HEK293 (cell line): ENCODE measurements around the gene ANKRD33B.
A peak's percentile ranks its signal among the peaks of the same experiment; 100 is the strongest.

Source experiments
- FEZF1 ChIP-seq: fragments of 450-650 bp; formaldehyde crosslinking; IDR thresholded peaks from 2 replicates; pipeline ENCODE4 v1.5.1; 2016; ENCODE audit warnings: missing biosample characterization, missing genetic modification characterization
- GLIS1 ChIP-seq: fragments of 450-650 bp; formaldehyde crosslinking; IDR thresholded peaks from 2 replicates; pipeline ENCODE4 v1.5.1; 2016; ENCODE audit warnings: missing biosample characterization, missing genetic modification characterization
- GLIS2 ChIP-seq: fragments of 450-650 bp; formaldehyde crosslinking; IDR thresholded peaks from 2 replicates; pipeline ENCODE4 v1.5.1; 2016; ENCODE audit warnings: missing biosample characterization, missing genetic modification characterization
- OSR2 ChIP-seq: fragments of 450-650 bp; formaldehyde crosslinking; IDR thresholded peaks from 2 replicates; pipeline ENCODE4 v1.5.1; 2016; ENCODE audit warnings: missing biosample characterization, missing genetic modification characterization
- SETDB1 ChIP-seq: IDR thresholded peaks from one replicate; pipeline ENCODE4 v1.6.1; 2017; ENCODE audit warnings: mild to moderate bottlenecking, low read length, moderate library complexity, mixed read lengths; ENCODE audit not compliant: insufficient read length
- ZNF114 ChIP-seq: fragments of 450-650 bp; formaldehyde crosslinking; IDR thresholded peaks from 2 replicates; pipeline ENCODE4 v1.5.0; 2017; ENCODE audit warnings: missing biosample characterization, missing genetic modification characterization
- ZNF121 ChIP-seq: fragments of 450-650 bp; formaldehyde crosslinking; IDR thresholded peaks from 2 replicates; pipeline ENCODE4 v1.5.1; 2016; ENCODE audit warnings: missing biosample characterization, missing genetic modification characterization
- ZNF292 ChIP-seq: fragments of 450-650 bp; formaldehyde crosslinking; IDR thresholded peaks from 2 replicates; pipeline ENCODE4 v1.5.1; 2016; ENCODE audit warnings: low read depth, missing biosample characterization, missing genetic modification characterization, borderline replicate concordance
- ZNF335 ChIP-seq: fragments of 450-650 bp; formaldehyde crosslinking; conservative IDR thresholded peaks from 2 replicates; pipeline ENCODE4 v1.5.1; 2016; ENCODE audit warnings: missing biosample characterization, missing genetic modification characterization
- ZNF521 ChIP-seq: fragments of 450-650 bp; formaldehyde crosslinking; IDR thresholded peaks from 2 replicates; pipeline ENCODE4 v1.5.1; 2017; ENCODE audit warnings: missing biosample characterization, mild to moderate bottlenecking, missing genetic modification characterization
- ZNF544 ChIP-seq: fragments of 450-650 bp; formaldehyde crosslinking; IDR thresholded peaks from 2 replicates; pipeline ENCODE4 v1.5.0; 2017; ENCODE audit warnings: missing biosample characterization, missing genetic modification characterization
- ZNF571 ChIP-seq: fragments of 450-650 bp; formaldehyde crosslinking; IDR thresholded peaks from 2 replicates; pipeline ENCODE4 v1.5.0; 2017; ENCODE audit warnings: missing biosample characterization, missing genetic modification characterization
- ZNF76 ChIP-seq: fragments of 450-650 bp; formaldehyde crosslinking; IDR thresholded peaks from 2 replicates; pipeline ENCODE4; 2016; ENCODE audit warnings: low read depth, missing biosample characterization, missing genetic modification characterization, borderline replicate concordance
- ZSCAN23 ChIP-seq: fragments of 450-650 bp; formaldehyde crosslinking; IDR thresholded peaks from 2 replicates; pipeline ENCODE4 v1.5.1; 2016; ENCODE audit warnings: missing biosample characterization, missing genetic modification characterization
- TF ChIP-seq, protein P1 (sequence below): fragments of 450-650 bp; formaldehyde crosslinking; IDR thresholded peaks from 2 replicates; pipeline ENCODE4 v1.5.1; 2016; ENCODE audit warnings: missing biosample characterization, missing genetic modification characterization, borderline replicate concordance
- TF ChIP-seq, protein P2 (sequence below): fragments of 450-650 bp; formaldehyde crosslinking; conservative IDR thresholded peaks from 2 replicates; pipeline ENCODE4 v1.5.1; 2016; ENCODE audit warnings: low read depth, missing biosample characterization, missing genetic modification characterization
- TF ChIP-seq, protein P3 (sequence below): fragments of 450-650 bp; formaldehyde crosslinking; IDR thresholded peaks from 2 replicates; pipeline ENCODE4 v1.5.1; 2016; ENCODE audit warnings: missing biosample characterization, missing genetic modification characterization
- TF ChIP-seq, protein P4 (sequence below): fragments of 450-650 bp; formaldehyde crosslinking; IDR thresholded peaks from 2 replicates; pipeline ENCODE4 v1.5.1; 2016; ENCODE audit warnings: missing biosample characterization, missing genetic modification characterization
- TF ChIP-seq, protein P5 (sequence below): fragments of 450-650 bp; formaldehyde crosslinking; IDR thresholded peaks from 2 replicates; pipeline ENCODE4 v1.5.1; 2017; ENCODE audit warnings: missing biosample characterization, mild to moderate bottlenecking, missing genetic modification characterization, moderate library complexity
- TF ChIP-seq, protein P6 (sequence below): fragments of 450-650 bp; formaldehyde crosslinking; IDR thresholded peaks from 2 replicates; pipeline ENCODE4 v1.5.1; 2016; ENCODE audit warnings: missing biosample characterization, missing genetic modification characterization, low read depth

The ANKRD33B gene

DNA sequence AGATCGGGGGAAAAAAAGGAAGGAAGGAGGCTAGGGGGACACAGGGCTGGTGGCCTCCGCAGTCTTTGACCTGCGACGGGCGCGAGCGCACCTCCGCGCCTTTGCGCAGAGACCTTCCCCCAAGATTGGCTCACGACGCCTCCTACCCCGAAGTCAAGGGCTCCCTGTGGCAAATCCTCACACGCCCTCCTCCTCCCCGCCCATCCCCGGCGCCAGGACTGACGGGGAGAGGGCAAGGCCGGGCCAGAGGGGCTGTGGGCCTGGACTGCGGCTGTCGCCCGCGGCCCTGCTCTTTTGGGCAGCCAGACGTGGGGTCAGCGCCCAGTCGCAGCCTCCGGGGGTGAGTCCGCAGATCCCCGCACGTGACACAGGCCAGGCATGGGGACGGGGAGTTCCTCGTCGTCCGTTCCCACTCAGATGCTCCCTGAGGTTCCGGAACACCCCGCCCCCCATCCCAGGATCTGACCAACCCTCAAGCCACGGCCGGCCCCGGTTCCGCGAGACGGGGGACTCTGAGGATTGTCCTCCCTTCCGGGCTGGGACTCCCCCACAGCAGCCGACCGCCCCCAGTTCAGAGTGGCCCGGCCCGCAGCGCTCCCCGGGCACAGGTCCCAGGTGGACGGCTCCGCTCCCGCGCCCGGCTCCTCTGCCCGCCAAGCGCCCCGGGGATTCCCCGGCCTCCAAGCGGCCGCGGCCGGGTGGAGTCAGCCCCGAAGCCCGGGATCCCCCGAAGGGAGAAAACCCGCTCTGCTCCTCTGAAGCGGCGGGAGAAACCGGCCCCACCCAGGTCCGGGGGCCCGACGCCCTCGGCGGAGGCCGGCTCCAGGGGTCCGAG is 543 bp upstream of the ANKRD33B start (continued):
- TF ChIP-seq, protein P1, sequence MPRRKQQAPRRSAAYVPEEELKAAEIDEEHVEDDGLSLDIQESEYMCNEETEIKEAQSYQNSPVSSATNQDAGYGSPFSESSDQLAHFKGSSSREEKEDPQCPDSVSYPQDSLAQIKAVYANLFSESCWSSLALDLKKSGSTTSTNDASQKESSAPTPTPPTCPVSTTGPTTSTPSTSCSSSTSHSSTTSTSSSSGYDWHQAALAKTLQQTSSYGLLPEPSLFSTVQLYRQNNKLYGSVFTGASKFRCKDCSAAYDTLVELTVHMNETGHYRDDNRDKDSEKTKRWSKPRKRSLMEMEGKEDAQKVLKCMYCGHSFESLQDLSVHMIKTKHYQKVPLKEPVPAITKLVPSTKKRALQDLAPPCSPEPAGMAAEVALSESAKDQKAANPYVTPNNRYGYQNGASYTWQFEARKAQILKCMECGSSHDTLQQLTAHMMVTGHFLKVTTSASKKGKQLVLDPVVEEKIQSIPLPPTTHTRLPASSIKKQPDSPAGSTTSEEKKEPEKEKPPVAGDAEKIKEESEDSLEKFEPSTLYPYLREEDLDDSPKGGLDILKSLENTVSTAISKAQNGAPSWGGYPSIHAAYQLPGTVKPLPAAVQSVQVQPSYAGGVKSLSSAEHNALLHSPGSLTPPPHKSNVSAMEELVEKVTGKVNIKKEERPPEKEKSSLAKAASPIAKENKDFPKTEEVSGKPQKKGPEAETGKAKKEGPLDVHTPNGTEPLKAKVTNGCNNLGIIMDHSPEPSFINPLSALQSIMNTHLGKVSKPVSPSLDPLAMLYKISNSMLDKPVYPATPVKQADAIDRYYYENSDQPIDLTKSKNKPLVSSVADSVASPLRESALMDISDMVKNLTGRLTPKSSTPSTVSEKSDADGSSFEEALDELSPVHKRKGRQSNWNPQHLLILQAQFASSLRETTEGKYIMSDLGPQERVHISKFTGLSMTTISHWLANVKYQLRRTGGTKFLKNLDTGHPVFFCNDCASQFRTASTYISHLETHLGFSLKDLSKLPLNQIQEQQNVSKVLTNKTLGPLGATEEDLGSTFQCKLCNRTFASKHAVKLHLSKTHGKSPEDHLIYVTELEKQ, result no peak
- TF ChIP-seq OSR2 (tag by site-specific recombination) (no peak), SETDB1 (no peak), ZSCAN23 (tag by site-specific recombination) (no peak), ZNF114 (tag by site-specific recombination) (no peak), ZNF121 (tag by site-specific recombination) (0 out of 2 replicates have a peak, but pooled peaks have one; percentile 27), ZNF544 (tag by site-specific recombination) (no peak), GLIS1 (tag by site-specific recombination) (peak; percentile 69), ZNF76 (no peak), GLIS2 (tag by site-specific recombination) (peak; percentile 89), FEZF1 (tag by site-specific recombination) (no peak), ZNF292 (tag by site-specific recombination) (no peak), ZNF521 (no peak), ZNF571 (no peak), ZNF335 (peak; percentile 17; the same call in 1 of the 2 replicates)
- TF ChIP-seq, protein P2, sequence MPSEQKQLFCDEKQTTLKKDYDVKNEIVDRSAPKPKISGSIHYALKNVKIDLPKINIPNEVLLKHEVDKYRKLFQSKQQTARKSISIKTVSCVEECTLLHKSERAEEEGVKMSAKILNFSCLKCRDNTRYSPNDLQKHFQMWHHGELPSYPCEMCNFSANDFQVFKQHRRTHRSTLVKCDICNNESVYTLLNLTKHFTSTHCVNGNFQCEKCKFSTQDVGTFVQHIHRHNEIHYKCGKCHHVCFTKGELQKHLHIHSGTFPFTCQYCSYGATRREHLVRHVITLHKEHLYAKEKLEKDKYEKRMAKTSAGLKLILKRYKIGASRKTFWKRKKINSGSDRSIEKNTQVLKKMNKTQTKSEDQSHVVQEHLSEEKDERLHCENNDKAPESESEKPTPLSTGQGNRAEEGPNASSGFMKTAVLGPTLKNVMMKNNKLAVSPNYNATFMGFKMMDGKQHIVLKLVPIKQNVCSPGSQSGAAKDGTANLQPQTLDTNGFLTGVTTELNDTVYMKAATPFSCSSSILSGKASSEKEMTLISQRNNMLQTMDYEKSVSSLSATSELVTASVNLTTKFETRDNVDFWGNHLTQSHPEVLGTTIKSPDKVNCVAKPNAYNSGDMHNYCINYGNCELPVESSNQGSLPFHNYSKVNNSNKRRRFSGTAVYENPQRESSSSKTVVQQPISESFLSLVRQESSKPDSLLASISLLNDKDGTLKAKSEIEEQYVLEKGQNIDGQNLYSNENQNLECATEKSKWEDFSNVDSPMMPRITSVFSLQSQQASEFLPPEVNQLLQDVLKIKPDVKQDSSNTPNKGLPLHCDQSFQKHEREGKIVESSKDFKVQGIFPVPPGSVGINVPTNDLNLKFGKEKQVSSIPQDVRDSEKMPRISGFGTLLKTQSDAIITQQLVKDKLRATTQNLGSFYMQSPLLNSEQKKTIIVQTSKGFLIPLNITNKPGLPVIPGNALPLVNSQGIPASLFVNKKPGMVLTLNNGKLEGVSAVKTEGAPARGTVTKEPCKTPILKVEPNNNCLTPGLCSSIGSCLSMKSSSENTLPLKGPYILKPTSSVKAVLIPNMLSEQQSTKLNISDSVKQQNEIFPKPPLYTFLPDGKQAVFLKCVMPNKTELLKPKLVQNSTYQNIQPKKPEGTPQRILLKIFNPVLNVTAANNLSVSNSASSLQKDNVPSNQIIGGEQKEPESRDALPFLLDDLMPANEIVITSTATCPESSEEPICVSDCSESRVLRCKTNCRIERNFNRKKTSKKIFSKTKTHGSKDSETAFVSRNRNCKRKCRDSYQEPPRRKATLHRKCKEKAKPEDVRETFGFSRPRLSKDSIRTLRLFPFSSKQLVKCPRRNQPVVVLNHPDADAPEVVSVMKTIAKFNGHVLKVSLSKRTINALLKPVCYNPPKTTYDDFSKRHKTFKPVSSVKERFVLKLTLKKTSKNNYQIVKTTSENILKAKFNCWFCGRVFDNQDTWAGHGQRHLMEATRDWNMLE (tag by site-specific recombination), result no peak
- TF ChIP-seq, protein P3, sequence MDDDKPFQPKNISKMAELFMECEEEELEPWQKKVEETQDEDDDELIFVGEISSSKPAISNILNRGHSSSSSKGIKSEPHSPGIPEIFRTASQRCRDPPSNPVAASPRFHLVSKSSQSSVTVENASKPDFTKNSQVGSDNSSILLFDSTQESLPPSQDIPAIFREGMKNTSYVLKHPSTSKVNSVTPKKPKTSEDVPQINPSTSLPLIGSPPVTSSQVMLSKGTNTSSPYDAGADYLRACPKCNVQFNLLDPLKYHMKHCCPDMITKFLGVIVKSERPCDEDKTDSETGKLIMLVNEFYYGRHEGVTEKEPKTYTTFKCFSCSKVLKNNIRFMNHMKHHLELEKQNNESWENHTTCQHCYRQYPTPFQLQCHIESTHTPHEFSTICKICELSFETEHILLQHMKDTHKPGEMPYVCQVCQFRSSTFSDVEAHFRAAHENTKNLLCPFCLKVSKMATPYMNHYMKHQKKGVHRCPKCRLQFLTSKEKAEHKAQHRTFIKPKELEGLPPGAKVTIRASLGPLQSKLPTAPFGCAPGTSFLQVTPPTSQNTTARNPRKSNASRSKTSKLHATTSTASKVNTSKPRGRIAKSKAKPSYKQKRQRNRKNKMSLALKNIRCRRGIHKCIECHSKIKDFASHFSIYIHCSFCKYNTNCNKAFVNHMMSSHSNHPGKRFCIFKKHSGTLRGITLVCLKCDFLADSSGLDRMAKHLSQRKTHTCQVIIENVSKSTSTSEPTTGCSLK, result no peak
- TF ChIP-seq, protein P4, sequence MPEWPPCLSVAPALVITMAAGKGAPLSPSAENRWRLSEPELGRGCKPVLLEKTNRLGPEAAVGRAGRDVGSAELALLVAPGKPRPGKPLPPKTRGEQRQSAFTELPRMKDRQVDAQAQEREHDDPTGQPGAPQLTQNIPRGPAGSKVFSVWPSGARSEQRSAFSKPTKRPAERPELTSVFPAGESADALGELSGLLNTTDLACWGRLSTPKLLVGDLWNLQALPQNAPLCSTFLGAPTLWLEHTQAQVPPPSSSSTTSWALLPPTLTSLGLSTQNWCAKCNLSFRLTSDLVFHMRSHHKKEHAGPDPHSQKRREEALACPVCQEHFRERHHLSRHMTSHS (tag by site-specific recombination), result no peak
- TF ChIP-seq, protein P5, sequence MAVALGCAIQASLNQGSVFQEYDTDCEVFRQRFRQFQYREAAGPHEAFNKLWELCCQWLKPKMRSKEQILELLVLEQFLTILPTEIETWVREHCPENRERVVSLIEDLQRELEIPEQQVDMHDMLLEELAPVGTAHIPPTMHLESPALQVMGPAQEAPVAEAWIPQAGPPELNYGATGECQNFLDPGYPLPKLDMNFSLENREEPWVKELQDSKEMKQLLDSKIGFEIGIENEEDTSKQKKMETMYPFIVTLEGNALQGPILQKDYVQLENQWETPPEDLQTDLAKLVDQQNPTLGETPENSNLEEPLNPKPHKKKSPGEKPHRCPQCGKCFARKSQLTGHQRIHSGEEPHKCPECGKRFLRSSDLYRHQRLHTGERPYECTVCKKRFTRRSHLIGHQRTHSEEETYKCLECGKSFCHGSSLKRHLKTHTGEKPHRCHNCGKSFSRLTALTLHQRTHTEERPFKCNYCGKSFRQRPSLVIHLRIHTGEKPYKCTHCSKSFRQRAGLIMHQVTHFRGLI (tag by site-specific recombination), result no peak
- TF ChIP-seq, protein P6, sequence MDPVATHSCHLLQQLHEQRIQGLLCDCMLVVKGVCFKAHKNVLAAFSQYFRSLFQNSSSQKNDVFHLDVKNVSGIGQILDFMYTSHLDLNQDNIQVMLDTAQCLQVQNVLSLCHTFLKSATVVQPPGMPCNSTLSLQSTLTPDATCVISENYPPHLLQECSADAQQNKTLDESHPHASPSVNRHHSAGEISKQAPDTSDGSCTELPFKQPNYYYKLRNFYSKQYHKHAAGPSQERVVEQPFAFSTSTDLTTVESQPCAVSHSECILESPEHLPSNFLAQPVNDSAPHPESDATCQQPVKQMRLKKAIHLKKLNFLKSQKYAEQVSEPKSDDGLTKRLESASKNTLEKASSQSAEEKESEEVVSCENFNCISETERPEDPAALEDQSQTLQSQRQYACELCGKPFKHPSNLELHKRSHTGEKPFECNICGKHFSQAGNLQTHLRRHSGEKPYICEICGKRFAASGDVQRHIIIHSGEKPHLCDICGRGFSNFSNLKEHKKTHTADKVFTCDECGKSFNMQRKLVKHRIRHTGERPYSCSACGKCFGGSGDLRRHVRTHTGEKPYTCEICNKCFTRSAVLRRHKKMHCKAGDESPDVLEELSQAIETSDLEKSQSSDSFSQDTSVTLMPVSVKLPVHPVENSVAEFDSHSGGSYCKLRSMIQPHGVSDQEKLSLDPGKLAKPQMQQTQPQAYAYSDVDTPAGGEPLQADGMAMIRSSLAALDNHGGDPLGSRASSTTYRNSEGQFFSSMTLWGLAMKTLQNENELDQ (tag by site-specific recombination), result no peak
